Stimulated activated CD4-positive, alpha-beta T cell treated with anti-CD3 and anti-CD28 coated beads, Interleukin-15, amount 100 ng/mL, for 24 hours (primary cell): ENCODE data around the gene GUCA1A.
A peak's percentile ranks its signal among the peaks of the same experiment; 100 is the strongest.
"Not testable (repeated sequence)": the region's sequence is repeated elsewhere in the genome, so short reads cannot be mapped to it uniquely, and the experiment has no call there.

ENCODE experiments used
- DNase-seq: peaks from one replicate; pipeline ENCODE4 v3.0.0-alpha.2; 2020

Gene GUCA1A

GRCh38 chr6:42147138-42147562 is 26.0 kb upstream of the GUCA1A start:
- DNase-seq = no peak

GRCh38 chr6:42148058-42148457 is 25.1 kb upstream of the GUCA1A start:
- DNase-seq = no peak

DNA sequence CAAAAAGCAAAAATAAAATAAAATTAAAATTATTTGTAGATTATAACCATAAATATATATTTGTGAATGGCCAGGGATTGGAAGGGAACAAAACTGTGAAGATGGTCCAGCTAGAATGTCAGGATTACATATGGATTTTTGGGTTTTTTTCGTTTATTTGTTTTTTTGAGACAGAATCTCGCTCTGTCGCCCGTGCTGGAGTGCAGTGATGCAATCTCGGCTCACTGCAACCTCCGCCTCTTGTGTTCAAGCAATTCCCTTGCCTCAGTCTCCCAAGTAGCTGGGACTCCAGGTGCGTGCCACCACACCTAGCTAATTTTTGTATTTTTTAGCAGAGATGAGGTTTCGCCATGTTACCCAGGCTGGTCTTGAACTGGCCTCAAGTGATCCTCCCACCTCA is 22.9 kb upstream of the GUCA1A start:
- no peak for DNase-seq

DNA sequence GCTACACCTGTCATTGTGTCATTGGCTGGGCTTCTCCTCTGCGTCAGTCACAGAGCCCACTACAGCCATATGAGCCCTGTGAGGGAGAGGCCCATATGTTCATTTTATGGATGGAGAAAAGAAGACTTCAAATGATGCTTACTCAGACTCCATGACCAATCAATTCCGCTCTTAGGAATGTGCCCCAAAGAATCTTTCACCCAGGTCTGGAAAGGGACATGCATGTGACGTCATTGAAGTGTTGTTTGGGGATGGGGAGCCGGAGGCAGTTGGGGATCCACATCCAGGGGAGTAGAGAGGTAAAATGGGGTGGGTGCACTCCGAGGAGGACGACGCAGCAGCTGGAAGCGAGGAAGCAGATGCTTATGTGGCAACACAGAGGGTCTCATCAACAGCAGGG is 21.1 kb upstream of the GUCA1A start:
- DNase-seq = no peak

DNA sequence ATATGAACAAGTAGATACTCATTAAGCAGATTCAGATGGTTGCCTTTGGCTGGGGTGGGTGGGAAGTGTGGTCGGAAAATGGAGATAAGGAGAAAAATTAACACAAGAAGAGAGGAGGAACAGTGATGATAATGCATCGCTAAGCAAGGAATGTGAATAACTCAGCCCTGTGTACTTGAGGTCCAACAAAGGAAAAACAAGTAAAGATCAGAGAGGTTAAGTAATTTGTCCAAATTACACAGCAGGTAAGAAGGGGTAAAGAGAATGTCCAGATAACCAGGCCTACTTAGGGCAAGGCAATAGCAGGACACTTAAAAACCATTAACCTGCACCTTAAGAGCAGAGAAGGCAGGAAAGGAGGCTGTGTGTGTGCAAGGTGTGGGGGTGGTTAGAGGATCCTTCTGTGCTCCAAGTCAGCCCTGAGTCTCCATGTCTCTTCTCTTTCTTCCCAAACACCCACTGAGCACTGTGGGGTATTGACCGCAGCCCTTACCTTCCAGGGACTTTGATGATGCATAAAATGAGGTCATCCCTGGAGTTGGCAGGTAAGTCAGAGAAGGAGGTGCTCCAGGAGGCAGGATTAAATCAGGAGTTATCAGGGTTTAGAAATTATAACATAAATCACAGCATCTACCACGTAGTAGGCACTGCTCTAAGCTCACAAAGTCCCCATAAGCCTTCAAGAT is 20.5 kb upstream of the GUCA1A start:
- DNase-seq = not testable (repeated sequence)

DNA sequence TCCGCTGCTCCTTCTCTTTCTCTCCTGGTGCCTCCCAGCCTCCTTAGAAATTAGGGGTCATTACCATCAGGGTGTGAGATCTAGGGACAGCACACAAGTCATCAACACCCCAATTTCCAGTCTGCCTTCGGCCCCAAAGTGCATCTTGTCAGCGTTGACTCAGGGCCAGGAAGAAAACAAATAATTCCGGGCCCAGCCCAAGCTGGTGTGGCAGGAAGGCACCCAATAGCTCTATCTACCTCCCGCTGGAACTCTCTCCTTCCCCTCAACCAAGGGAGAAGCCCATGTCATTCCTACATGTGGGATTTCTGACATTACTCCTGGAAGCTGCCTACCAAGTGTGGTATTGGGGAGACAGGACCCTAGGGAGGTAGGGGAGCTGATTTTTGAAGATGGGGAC is 19.2 kb upstream of the GUCA1A start:
- DNase-seq = no peak

GRCh38 chr6:42154461-42155209 is 18.5 kb upstream of the GUCA1A start:
- DNase-seq = no peak

DNA sequence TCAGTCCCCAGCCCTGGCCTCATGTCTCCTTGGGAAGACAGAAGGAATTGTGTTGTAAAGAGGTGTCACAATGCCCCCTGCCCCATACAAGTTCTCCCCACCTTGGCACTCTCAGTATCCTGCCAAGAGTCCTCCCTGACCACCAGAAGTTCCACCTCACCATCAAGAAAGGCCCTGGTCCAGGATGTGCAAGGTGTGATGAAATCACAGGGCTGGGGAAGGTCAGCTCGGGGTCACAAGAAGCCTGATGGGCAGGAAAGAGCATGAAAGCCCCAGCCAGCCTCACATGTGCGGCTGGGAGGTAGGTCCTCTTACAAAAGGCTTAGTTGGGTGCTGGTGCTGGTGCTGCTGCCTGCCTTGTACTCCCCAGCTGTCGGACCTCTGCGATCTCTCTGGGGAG is 17.9 kb upstream of the GUCA1A start:
- no peak for DNase-seq

DNA sequence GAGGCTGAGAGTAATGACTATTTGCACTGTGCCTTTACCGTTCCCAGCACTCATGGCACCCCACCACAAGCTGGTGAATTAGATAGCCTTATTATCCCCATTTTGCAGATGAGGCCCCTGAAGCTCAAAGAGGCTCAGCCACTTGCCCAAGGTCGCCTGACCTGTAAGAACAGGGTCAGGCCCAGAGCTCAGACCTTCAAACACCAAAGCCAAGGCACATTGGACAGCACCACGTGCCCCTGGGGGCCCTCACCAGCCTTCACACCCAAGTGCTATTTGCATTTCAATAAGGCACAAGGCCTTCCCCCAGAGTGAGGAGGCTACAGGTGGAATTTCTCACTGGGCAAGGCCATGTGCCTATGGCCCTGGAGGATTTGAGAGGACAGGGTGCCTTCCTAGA is 16.5 kb upstream of the GUCA1A start:
- no peak for DNase-seq

DNA sequence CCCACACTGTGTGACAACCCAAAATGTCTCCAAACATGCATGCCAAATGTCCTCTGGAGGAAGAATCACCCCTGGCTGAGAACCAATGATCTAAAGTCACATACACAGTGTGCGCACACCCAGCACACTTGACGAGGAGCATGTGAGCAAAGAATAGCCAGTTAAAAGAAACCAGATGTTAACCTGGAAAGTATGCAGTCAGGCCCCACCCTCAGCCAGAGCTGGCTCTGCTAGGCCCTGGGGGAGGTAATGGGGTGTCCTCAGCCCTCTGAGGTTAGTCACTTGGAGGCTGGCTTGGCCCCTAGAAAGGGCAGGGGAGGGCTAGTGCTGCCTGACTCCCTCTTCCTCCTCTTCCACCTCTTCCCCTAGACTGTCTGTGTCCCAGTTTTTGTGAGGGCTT is 15.2 kb upstream of the GUCA1A start:
- DNase-seq = no peak

DNA sequence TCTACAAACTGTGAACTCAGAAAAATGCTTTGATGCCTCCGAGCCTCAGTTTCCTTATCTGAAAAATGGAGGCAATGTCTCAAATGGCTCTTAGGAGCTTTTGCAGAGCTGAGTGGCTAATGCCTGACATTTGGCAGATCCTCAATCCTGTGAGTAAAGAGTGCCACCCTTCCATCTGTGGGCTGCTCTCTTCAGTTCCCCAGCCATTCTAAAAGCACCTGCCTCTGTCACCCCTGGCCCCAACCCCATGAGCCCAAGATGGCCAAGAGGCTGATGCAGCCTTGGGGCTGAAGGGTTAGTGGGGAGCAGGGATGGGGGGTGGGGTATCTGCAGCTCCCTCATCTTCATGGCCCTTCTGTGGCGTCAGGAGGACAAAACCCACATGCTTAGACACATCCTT is 14.5 kb upstream of the GUCA1A start:
- DNase-seq = no peak

- DNase-seq = no peak
Observed at GRCh38 chr6:42159431-42160024, 13.6 kb upstream of the GUCA1A start.

DNA sequence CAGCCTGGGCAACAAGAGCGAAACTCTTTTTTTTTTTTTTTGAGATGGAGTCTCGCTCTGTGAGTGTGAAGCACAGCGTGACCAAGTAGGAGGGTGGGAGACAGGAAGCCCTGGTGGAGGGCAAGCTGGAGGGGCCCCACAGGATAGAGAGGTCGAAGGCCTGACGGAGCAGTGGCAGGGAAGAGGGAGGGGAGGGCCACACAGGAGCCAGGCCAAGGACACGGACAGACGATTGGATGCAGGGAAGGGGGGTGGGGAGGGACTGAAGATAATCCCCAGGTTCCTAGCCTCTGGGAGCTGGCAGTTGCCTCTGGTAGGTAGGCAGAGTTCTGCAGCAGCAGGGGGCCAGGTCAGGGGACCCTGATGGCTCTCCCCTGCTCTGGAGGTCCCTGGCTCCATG is 10.8 kb upstream of the GUCA1A start:
- DNase-seq = no peak

- DNase-seq = no peak
Observed at GRCh38 chr6:42162812-42163211, 10.4 kb upstream of the GUCA1A start.

GRCh38 chr6:42163981-42164380 is 9.2 kb upstream of the GUCA1A start:
- no peak for DNase-seq

DNA sequence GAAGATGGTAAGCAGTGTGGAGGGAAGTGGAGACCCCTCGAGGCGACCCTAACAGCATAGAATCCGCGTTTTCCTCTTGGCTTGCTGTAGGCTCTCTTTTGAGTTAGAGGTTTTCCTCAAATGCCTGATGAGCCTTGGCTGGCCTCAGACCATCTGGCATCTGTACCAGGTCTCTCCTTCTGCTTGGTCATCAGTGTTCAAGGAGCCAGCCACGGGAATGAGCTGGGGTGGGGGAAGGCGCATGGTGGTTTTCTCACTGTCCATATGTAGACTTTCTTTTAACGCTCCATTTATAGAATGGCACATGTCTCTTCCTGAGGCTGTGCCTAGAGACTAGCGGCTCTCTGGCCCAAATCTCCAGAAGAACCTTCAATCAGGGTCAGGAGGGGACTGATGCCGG is 8.1 kb upstream of the GUCA1A start:
- DNase-seq = no peak

- DNase-seq = peak; percentile 82
Observed at GRCh38 chr6:42166444-42167141, 6.6 kb upstream of the GUCA1A start.

DNA sequence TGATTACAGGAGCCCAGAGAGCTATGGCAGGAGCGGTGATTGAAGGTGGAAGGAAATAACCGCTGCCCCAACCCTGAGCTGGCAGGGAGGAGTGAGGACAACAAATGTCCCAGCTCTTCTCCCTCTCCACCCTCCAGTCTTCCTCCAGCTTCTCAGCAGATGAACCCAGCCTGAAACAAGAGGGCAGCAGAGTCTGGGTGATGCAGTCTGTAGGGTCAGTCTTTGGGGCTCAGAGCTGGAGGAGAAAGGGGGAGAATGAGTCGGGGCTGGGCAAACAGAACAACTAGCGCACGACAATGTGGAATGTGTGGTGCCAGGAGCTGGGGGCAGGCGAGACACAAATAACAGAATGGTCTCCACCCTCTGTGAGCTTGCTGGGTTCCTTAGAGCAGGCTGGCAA is 4.5 kb upstream of the GUCA1A start:
- no peak for DNase-seq

- DNase-seq = not testable (repeated sequence)
Observed at GRCh38 chr6:42169780-42170179, 3.4 kb upstream of the GUCA1A start.

DNA sequence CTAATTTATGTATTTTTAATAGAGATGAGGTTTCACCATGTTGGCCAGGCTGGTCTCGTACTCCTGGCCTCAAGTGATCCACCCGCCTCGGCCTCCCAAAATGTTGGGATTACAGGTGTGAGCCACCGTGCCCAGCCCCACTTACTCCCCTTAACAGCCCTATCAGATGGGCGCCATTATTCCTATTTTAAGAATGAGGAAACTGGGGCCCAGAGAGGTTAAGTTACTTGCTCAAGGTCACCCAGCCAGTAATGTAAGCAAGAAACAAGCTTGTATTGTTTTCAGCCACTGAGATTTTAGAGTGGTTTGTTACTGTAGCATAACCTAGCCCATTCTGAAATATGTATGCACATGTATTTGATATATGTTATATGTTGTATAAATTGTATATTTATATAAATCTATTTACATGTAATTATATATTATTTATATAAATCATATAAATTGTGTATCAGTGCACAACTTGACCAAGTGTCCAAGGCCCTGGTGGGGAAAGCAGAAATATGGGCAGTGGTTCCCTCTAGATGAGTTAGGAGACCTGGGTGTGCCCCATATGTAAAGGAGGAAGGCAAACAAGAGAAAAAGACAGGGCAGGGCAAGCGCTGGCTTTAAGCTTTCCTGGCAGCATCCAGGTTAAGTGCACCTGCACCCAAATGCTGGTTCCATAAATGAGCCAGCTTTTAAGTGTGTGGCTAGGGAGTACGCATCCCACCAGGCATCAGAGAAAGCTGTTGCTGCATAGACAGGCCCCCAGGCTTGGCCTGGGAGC is 1.2 kb upstream of the GUCA1A start:
- DNase-seq = no peak

DNA sequence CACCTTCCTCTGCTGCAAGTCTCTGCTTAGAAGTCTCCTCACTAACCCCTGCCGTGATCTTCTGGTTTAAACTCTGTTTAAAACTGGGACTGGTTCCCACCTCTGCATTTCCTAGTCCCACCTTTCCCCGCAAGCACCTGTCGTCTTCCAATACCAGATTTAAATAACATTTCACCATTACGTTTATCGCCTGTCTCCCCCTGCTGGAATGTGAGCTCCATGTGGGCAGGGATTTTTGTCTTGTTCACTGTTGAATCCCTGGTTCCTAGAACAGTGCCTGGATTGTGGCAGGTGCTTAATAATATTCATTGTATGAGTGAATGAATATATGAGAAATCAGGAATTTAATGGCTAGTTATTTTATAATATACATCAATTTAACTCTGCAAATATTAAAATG is 2.7 kb downstream of the GUCA1A start:
- DNase-seq = peak; percentile 12

GRCh38 chr6:42176981-42177380 is 3.8 kb downstream of the GUCA1A start:
- DNase-seq = no peak
